SK-N-SH (cell line): ENCODE data around the gene SNRPB2. TPM values are rescaled to one million over a fixed set of nuclear protein-coding genes. Genes with fewer than 3 reads are reported as not detected.

Source experiments
- CTCF ChIA-PET: fragments of 300-600, 350-600 bp; formaldehyde crosslinking; extraction: SDS; loops from one replicate; lab custom pipeline; 2021; lab: Yijun Ruan, JAX
- POLR2A ChIA-PET: fragments of 350-600 bp; sonication (Branson Sonifier 250); formaldehyde crosslinking; extraction: SDS; loops from one replicate; lab custom pipeline; 2020; ENCODE audit warnings: antibody characterized with exemption, inconsistent platforms; lab: Yijun Ruan, JAX
- DNase-seq: peaks from one replicate; pipeline ENCODE4 v3.0.0; 2012
- H2AFZ ChIP-seq: fragments of 200-600 bp; sonication (generic); 2 replicates; pipeline ENCODE4 v1.8.1; 2016; ENCODE audit warnings: antibody characterized with exemption, mild to moderate bottlenecking, low read depth
- H3F3A ChIP-seq: fragments of 200-600 bp; sonication (generic); replicated peaks from 2 replicates; pipeline ENCODE3; 2016; ENCODE audit warnings: antibody characterized with exemption, mild to moderate bottlenecking; ENCODE audit not compliant: insufficient read depth
- H3K27ac ChIP-seq, 2 experiments: fragments of 200-500 bp in 1 of 2; fragments of 200-600 bp in 1 of 2; sonication (Bioruptor generic) in 1 of 2; sonication (generic), shearing (Covaris generic) in 1 of 2; 2 replicates each; pipeline versions ENCODE4 v1.5.1 to v1.6.1; 2014 to 2016; ENCODE audit warnings: low read depth in 2 of 2, inconsistent platforms in 1 of 2, low read length in 1 of 2, mild to moderate bottlenecking in 1 of 2, mixed read lengths in 1 of 2
- H3K27me3 ChIP-seq: fragments of 200-600 bp; sonication (generic), shearing (Covaris generic); 2 replicates; pipeline ENCODE4 v1.6.1; 2016; ENCODE audit warnings: mixed run types; ENCODE audit not compliant: insufficient read depth
- H3K36me3 ChIP-seq, 2 experiments: fragments of 200-500 bp in 1 of 2; fragments of 200-600 bp in 1 of 2; sonication (Bioruptor generic) in 1 of 2; sonication (generic) in 1 of 2; replicated peaks in 1 of 2; 2 replicates each; pipeline versions ENCODE3 to v1.5.1; 2014 to 2016; ENCODE audit warnings: low read length in 1 of 2, mild to moderate bottlenecking in 1 of 2; ENCODE audit not compliant: insufficient read depth in 2 of 2, control insufficient read depth in 1 of 2
- H3K4me1 ChIP-seq, 2 experiments: fragments of 200-500 bp in 1 of 2; fragments of 200-600 bp in 1 of 2; sonication (Bioruptor generic) in 1 of 2; sonication (generic), shearing (Covaris generic) in 1 of 2; 2 replicates each; pipeline versions ENCODE4 v1.5.1 to v1.6.1; 2014 to 2016; ENCODE audit warnings: low read depth in 1 of 2, low read length in 1 of 2, mixed run types in 1 of 2; ENCODE audit not compliant: insufficient read depth in 2 of 2, control insufficient read depth in 1 of 2
- H3K4me2 ChIP-seq: fragments of 200-600 bp; sonication (generic), shearing (Covaris generic); 2 replicates; pipeline ENCODE4 v1.6.1; 2017; ENCODE audit warnings: mixed run types
- H3K4me3 ChIP-seq, 2 experiments: fragments of 200-500 bp in 1 of 2; fragments of 200-600 bp in 1 of 2; sonication (Bioruptor generic) in 1 of 2; sonication (generic), shearing (Covaris generic) in 1 of 2; 2 replicates each; pipeline versions ENCODE4 v1.5.1 to v1.8.1; 2014 to 2016; ENCODE audit warnings: low read depth in 2 of 2, inconsistent platforms in 1 of 2, low read length in 1 of 2, mild to moderate bottlenecking in 1 of 2, mixed read lengths in 1 of 2, moderate library complexity in 1 of 2
- H3K79me2 ChIP-seq: fragments of 200-600 bp; sonication (generic); 2 replicates; pipeline ENCODE4 v1.8.1; 2017; ENCODE audit warnings: mild to moderate bottlenecking; ENCODE audit not compliant: insufficient read depth
- H3K9ac ChIP-seq: fragments of 200-600 bp; sonication (generic); 2 replicates; pipeline ENCODE4 v1.6.1; 2017; ENCODE audit warnings: mixed run types
- H3K9me2 ChIP-seq: fragments of 200-600 bp; sonication (generic); 2 replicates; pipeline ENCODE4 v1.6.1; 2017; ENCODE audit warnings: mixed run types
- H3K9me3 ChIP-seq: fragments of 200-600 bp; sonication (generic); 2 replicates; pipeline ENCODE4 v1.6.1; 2017; ENCODE audit warnings: mixed run types, mild to moderate bottlenecking, moderate library complexity
- H4K20me1 ChIP-seq: fragments of 200-600 bp; sonication (generic); 2 replicates; pipeline ENCODE4 v1.6.1; 2017; ENCODE audit warnings: mild to moderate bottlenecking, mixed run types; ENCODE audit not compliant: insufficient read depth
- CHD2 ChIP-seq: fragments of 150-350 bp; IDR thresholded peaks from 2 replicates; pipeline ENCODE4 v1.6.1; 2018; ENCODE audit warnings: low read length; ENCODE audit not compliant: partially characterized antibody
- ELF1 ChIP-seq: IDR thresholded peaks from 2 replicates; pipeline ENCODE4 v1.4.0; 2012
- EP300 ChIP-seq, 2 experiments: IDR thresholded peaks; 2 replicates each; pipeline versions ENCODE4 v1.4.0 to v1.6.1; 2012; ENCODE audit warnings: borderline replicate concordance in 1 of 2, low read depth in 1 of 2, low read length in 1 of 2
- EZH2phosphoT487 ChIP-seq: fragments of 200-600 bp; sonication (generic); IDR thresholded peaks from 2 replicates; pipeline ENCODE4 v1.6.1; 2017; ENCODE audit warnings: low read depth, mixed run types, mild to moderate bottlenecking, antibody characterized with exemption, moderate library complexity, borderline replicate concordance
- FOSL2 ChIP-seq: IDR thresholded peaks from 2 replicates; pipeline ENCODE4 v1.4.0; 2012; ENCODE audit warnings: low read depth, mild to moderate bottlenecking, moderate library complexity, borderline replicate concordance
- FOXM1 ChIP-seq: IDR thresholded peaks from 2 replicates; pipeline ENCODE4 v1.4.0; 2012; ENCODE audit warnings: low read depth, mild to moderate bottlenecking
- GABPA ChIP-seq: IDR thresholded peaks from 2 replicates; pipeline ENCODE4 v1.4.0; 2012; ENCODE audit warnings: low read depth, mild to moderate bottlenecking
- GATA2 ChIP-seq: sonication (generic); formaldehyde crosslinking; IDR thresholded peaks from 2 replicates; pipeline ENCODE4 v1.5.0; 2020; ENCODE audit warnings: mild to moderate bottlenecking, missing genetic modification reagents
- NFIC ChIP-seq: IDR thresholded peaks from 2 replicates; pipeline ENCODE4 v1.4.0; 2012; ENCODE audit warnings: borderline replicate concordance
- NRF1 ChIP-seq: IDR thresholded peaks from 2 replicates; pipeline ENCODE4 v1.6.1; 2012; ENCODE audit warnings: low read depth, mild to moderate bottlenecking, low read length
- RFX5 ChIP-seq: IDR thresholded peaks from 2 replicates; pipeline ENCODE4 v1.6.1; 2012; ENCODE audit warnings: mild to moderate bottlenecking, improper control_type of control experiment, low read length
- RXRA ChIP-seq: IDR thresholded peaks from 2 replicates; pipeline ENCODE4 v1.4.0; 2012; ENCODE audit warnings: low read depth, mild to moderate bottlenecking, borderline replicate concordance
- SMC3 ChIP-seq: IDR thresholded peaks from 2 replicates; pipeline ENCODE4 v1.6.1; 2012; ENCODE audit warnings: low read depth, low read length, improper control_type of control experiment
- TEAD4 ChIP-seq: IDR thresholded peaks from 2 replicates; pipeline ENCODE4 v1.4.0; 2012; ENCODE audit warnings: mild to moderate bottlenecking, borderline replicate concordance; ENCODE audit not compliant: insufficient read depth
- WGBS: methylation state at CpG from one replicate; pipeline ENCODE4 v1.1.6; 2017; ENCODE audit warnings: low lambda C conversion rate; 5-methylcytosine and 5-hydroxymethylcytosine counted together
- polyA plus RNA-seq, 3 experiments: library from polyadenylated mRNA; depleted of rRNA; stranded (reverse); fragments of >200 nt; gene quantifications; 2 replicates each; pipeline ENCODE4 v1.2.3, GENCODE V29; 2012
- TF ChIP-seq, protein P1 (sequence below): IDR thresholded peaks from 2 replicates; pipeline ENCODE4 v1.6.1; 2012; ENCODE audit warnings: mild to moderate bottlenecking, low read depth, low read length, moderate library complexity
- TF ChIP-seq, protein P2 (sequence below): fragments of 150-350 bp; IDR thresholded peaks from 2 replicates; pipeline ENCODE4 v1.6.1; 2017; ENCODE audit warnings: antibody characterized with exemption, low read length, low read depth, borderline replicate concordance

The SNRPB2 gene
- polyA plus RNA-seq, 1 of the 3 experiments (the other 2 are of a cell fraction): 46.6 TPM

DNA sequence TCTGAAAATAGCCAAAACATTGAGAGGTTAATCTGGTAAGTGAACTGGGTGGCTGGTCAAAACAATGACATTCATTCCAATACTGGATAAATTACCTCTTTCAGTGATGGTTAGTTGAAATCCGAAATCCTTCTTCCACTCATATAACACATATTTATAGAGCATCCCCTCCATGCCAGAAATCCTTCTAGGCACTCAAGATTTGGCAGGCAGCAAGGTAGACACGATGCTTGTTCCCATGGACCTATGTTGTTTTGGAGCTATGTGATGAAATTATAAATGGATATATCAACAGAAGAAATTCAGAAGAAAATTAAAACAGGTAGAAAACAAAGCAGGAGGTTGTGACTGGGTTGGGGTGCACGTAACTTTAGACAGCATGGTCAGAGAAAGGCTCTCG lies 26.3 kb upstream of the SNRPB2 start (continued):
- TF ChIP-seq, protein P1, sequence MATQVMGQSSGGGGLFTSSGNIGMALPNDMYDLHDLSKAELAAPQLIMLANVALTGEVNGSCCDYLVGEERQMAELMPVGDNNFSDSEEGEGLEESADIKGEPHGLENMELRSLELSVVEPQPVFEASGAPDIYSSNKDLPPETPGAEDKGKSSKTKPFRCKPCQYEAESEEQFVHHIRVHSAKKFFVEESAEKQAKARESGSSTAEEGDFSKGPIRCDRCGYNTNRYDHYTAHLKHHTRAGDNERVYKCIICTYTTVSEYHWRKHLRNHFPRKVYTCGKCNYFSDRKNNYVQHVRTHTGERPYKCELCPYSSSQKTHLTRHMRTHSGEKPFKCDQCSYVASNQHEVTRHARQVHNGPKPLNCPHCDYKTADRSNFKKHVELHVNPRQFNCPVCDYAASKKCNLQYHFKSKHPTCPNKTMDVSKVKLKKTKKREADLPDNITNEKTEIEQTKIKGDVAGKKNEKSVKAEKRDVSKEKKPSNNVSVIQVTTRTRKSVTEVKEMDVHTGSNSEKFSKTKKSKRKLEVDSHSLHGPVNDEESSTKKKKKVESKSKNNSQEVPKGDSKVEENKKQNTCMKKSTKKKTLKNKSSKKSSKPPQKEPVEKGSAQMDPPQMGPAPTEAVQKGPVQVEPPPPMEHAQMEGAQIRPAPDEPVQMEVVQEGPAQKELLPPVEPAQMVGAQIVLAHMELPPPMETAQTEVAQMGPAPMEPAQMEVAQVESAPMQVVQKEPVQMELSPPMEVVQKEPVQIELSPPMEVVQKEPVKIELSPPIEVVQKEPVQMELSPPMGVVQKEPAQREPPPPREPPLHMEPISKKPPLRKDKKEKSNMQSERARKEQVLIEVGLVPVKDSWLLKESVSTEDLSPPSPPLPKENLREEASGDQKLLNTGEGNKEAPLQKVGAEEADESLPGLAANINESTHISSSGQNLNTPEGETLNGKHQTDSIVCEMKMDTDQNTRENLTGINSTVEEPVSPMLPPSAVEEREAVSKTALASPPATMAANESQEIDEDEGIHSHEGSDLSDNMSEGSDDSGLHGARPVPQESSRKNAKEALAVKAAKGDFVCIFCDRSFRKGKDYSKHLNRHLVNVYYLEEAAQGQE: no peak

DNA sequence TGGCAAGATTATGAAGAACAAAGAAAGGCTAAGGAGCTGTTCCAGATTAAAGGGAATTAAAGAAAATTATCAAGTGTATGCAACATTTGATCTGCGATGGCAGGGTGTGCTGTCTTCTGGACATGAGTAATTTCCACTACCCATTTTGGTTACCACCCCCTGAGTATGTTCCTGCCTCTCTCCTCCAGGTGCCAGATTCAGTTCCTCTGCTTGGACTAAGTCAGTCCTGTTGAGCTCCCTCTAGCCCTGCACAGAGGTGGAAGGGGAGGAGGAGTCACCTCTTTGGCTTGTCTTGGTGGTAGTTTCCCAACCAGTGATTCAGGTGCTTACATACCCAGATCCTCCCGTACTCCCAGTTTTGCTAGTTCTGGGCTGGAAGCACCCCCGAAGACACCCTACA lies 22.2 kb upstream of the SNRPB2 start:
- TF ChIP-seq NRF1 (no peak), FOXM1 (no peak)
- TF ChIP-seq, protein P2, sequence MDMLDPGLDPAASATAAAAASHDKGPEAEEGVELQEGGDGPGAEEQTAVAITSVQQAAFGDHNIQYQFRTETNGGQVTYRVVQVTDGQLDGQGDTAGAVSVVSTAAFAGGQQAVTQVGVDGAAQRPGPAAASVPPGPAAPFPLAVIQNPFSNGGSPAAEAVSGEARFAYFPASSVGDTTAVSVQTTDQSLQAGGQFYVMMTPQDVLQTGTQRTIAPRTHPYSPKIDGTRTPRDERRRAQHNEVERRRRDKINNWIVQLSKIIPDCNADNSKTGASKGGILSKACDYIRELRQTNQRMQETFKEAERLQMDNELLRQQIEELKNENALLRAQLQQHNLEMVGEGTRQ: no peak
- Histone ChIP-seq H3K9me3 (no peaks in the 10 kb centered on the region), H3K4me2 (no peak overlapping the region), H3F3A (no peaks in the 10 kb centered on the region), H3K4me1 (no peaks in the 10 kb centered on the region), H4K20me1 (no peaks in the 10 kb centered on the region), H3K79me2 (no peaks in the 10 kb centered on the region), H2AFZ (no peak overlapping the region), H3K27ac (no peak overlapping the region), H3K27me3 (no peaks in the 10 kb centered on the region), H3K9ac (no peak overlapping the region), H3K9me2 (no peaks in the 10 kb centered on the region), H3K36me3 (no peaks in the 10 kb centered on the region), H3K4me3 (no peak overlapping the region)
- ChIA-PET POLR2A (no interaction called here), CTCF (no interaction called here)
- DNase-seq: no peak
- WGBS: 23% methylated on average over 2 of the region's 3 CpGs

DNA sequence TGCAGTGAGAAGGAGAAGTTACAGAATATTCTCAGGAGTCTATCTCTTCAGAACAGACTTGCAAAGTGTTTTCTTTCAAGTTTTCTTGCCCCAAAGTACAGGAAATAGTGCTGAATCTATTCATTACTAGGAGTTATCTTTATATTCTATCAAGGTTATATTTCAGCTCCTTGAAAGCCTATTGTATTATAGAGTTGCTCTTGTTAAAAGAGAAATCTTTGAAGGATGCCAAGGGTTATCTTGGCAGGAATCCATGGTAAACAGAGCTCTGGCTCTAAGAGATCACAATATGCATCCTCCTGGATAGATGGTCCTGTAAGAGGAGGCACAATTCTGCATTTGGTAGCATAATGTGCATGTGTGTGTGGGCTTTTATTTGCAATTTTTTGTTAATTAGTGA lies 21.2 kb upstream of the SNRPB2 start:
- no peak overlapping the region for H3K9ac ChIP-seq
- DNase-seq: no peak
- H3F3A ChIP-seq: no peaks in the 10 kb centered on the region
- H3K4me1 ChIP-seq: no peaks in the 10 kb centered on the region
- H2AFZ ChIP-seq: no peak overlapping the region
- H3K4me3 ChIP-seq: no peak overlapping the region
- H3K27ac ChIP-seq: no peak overlapping the region
- CTCF ChIA-PET: no interaction called here
- H3K79me2 ChIP-seq: no peaks in the 10 kb centered on the region
- no peaks in the 10 kb centered on the region for H4K20me1 ChIP-seq
- H3K4me2 ChIP-seq: no peak overlapping the region
- POLR2A ChIA-PET: no interaction called here
- H3K9me2 ChIP-seq: no peaks in the 10 kb centered on the region
- H3K9me3 ChIP-seq: no peaks in the 10 kb centered on the region
- H3K36me3 ChIP-seq: no peaks in the 10 kb centered on the region
- H3K27me3 ChIP-seq: no peaks in the 10 kb centered on the region; the same call in 1 of the 2 replicates
- no peak for TF ChIP-seq TEAD4
- TF ChIP-seq EZH2phosphoT487: no peak
- no peak for TF ChIP-seq CHD2
- TF ChIP-seq GATA2: no peak
- no peak for TF ChIP-seq FOSL2
- TF ChIP-seq, protein P2: no peak
- TF ChIP-seq RFX5: no peak
- no peak for TF ChIP-seq EP300 (IDR thresholded peaks at IDR 0.05; ENCODE audit: borderline replicate concordance in 1 of 2, low read depth in 1 of 2, low read length in 1 of 2)
- TF ChIP-seq SMC3: no peak
- no peak for TF ChIP-seq GABPA
- no peak for TF ChIP-seq RXRA
- no peak for TF ChIP-seq NFIC
- TF ChIP-seq, protein P1: no peak
- TF ChIP-seq ELF1: no peak
